Hematopoietic multipotent progenitor cell treated with erythropoietin and hydrocortisone succinate and interleukin-3 and kit ligand, for 4 days (in vitro differentiated cells): ENCODE results near the gene VRK3.
A peak's percentile ranks its signal among the peaks of the same experiment; 100 is the strongest.
"Not testable (repeated sequence)": the region's sequence is repeated elsewhere in the genome, so short reads cannot be mapped to it uniquely, and the experiment has no call there.

Experiments
- DNase-seq: peaks from one replicate; pipeline ENCODE4 v3.0.0-alpha.2; 2015

Gene VRK3

GRCh38 chr19:49986354-49986753 lies 38.8 kb downstream of the VRK3 start:
- no peak for DNase-seq

GRCh38 chr19:49985871-49986270 lies 39.3 kb downstream of the VRK3 start:
- DNase-seq = peak; percentile 21

- DNase-seq = no peak
Measured at GRCh38 chr19:49984491-49984890, 40.7 kb downstream of the VRK3 start.

- DNase-seq = peak; percentile 81
Measured at GRCh38 chr19:49983645-49984229, 41.4 kb downstream of the VRK3 start.

- DNase-seq = peak; percentile 66
Measured at GRCh38 chr19:49981603-49982593, 43.3 kb downstream of the VRK3 start.

- DNase-seq = no peak
Measured at GRCh38 chr19:49978324-49978723, 46.8 kb downstream of the VRK3 start.

- DNase-seq = no peak
Measured at GRCh38 chr19:49977881-49978280, 47.3 kb downstream of the VRK3 start.

- DNase-seq = no peak
Measured at GRCh38 chr19:49977076-49977475, 48.1 kb downstream of the VRK3 start.

GRCh38 chr19:49976496-49976895 lies 48.7 kb downstream of the VRK3 start:
- DNase-seq = no peak

GRCh38 chr19:49975051-49975450 lies 50.1 kb downstream of the VRK3 start:
- DNase-seq = no peak

- no peak for DNase-seq
Measured at GRCh38 chr19:49973987-49974386, 51.2 kb downstream of the VRK3 start.

- DNase-seq = no peak
Measured at GRCh38 chr19:49972841-49973240, 52.3 kb downstream of the VRK3 start.

- DNase-seq = no peak
Measured at GRCh38 chr19:49971991-49972411, 53.2 kb downstream of the VRK3 start.

- DNase-seq = not testable (repeated sequence)
Measured at GRCh38 chr19:49969355-49969754, 55.8 kb downstream of the VRK3 start.

- DNase-seq = peak; percentile 59
Measured at GRCh38 chr19:49968279-49968922, 56.8 kb downstream of the VRK3 start.

GRCh38 chr19:49960980-49961379 lies 64.2 kb downstream of the VRK3 start, which contains the start of gene SIGLEC11:
SIGLEC11 (minus strand) TSS chr19:49961172; CDS start chr19:49961081, 91 bp downstream.
- DNase-seq = not testable (repeated sequence)

- not testable (repeated sequence) for DNase-seq
Measured at GRCh38 chr19:49959892-49960291, 65.3 kb downstream of the VRK3 start.

GRCh38 chr19:49958596-49958995 lies 66.6 kb downstream of the VRK3 start:
- DNase-seq = not testable (repeated sequence)

GRCh38 chr19:49958144-49958543 lies 67.0 kb downstream of the VRK3 start:
- DNase-seq = not testable (repeated sequence)

GRCh38 chr19:49957262-49957915 lies 67.8 kb downstream of the VRK3 start:
- DNase-seq = no peak

GRCh38 chr19:49956115-49956495 lies 69.1 kb downstream of the VRK3 start:
- no peak for DNase-seq

- DNase-seq = no peak
Measured at GRCh38 chr19:49954933-49955332, 70.2 kb downstream of the VRK3 start.
